Endometrium (tissue), 2 donors: ENCODE data around the gene STAT3.
"Not testable (repeated sequence)": the region's sequence is repeated elsewhere in the genome, so short reads cannot be mapped to it uniquely, and the experiment has no call there.

Source experiments
- FAIRE-seq: peaks from 2 replicates; lab custom pipeline; 2012; peaks lifted over from hg19 to GRCh38; lab: Jason Lieb, UNC
- donor health status: control.
- donor health status: control.

The STAT3 gene

GRCh38 chr17:42380935-42381334, 7.3 kb downstream of the STAT3 start:
- no peak for FAIRE-seq

GRCh38 chr17:42378959-42379594, 9.2 kb downstream of the STAT3 start:
- no peak for FAIRE-seq

- FAIRE-seq, result no peak
Observed at GRCh38 chr17:42378359-42378958, 9.8 kb downstream of the STAT3 start.

GRCh38 chr17:42373896-42374295, 14.3 kb downstream of the STAT3 start:
- FAIRE-seq, result no peak

- no peak for FAIRE-seq
Observed at GRCh38 chr17:42372142-42372541, 16.1 kb downstream of the STAT3 start.

- FAIRE-seq, result not testable (repeated sequence)
Observed at GRCh38 chr17:42368797-42369561, 19.3 kb downstream of the STAT3 start.

DNA sequence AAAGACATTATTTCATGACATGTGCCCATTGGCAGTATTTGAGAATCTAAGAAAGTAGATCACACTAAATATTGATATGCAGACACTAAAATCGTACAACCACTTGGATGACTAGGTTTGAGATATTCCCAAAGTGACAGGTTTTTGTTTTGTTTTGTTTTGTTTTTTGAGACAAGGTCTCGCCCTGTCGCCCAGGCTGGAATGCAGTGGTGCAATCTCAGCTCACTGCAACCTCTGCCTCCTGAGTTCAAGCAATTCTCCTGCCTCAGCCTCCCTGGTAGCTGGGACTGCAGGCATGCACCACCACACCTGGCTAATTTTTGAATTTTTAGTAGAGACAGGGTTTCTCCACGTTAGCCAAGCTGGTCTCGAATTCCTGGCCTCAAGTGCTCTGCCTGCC, 19.9 kb downstream of the STAT3 start:
- FAIRE-seq, result not testable (repeated sequence)

- not testable (repeated sequence) for FAIRE-seq
Observed at GRCh38 chr17:42366176-42367023, 21.8 kb downstream of the STAT3 start.

- FAIRE-seq, result no peak
Observed at GRCh38 chr17:42365136-42365535, 23.1 kb downstream of the STAT3 start.

DNA sequence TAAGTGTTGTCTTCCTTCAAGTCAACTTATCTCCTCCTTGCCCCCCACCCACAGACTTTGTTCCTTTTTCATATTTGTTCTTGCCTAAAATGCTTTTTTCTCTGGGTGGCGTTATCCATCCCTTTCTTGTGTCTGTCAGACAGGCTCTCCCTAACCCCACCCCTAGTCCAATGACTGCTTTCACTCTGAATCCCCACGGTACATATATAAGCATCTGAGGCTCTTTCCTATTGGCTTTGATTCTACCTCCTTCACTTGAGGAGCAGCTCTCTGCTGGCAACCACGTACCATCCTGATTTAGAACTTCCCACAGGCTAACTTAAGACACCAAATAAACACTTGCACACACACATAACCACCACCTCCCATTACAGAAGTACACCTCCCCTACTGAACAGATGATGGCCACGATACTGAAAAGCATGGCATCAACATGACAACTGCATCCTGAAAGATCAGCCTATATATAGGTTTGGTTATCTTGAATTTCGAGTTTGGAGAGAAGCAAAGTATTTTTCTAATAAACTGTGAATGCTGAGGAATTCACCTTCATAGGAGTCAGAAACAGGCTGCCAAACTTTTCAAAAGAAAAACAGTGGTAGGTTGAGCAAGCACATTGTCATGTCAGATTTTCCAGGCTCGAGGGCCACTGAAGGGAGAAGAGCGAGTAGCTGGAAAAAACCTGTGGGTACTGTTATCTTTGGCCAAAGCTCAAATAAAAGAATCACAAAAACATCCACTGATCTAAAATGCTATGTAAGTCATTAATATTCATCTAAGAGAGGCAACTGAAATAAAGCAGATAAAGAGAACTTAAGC, 24.3 kb downstream of the STAT3 start:
- FAIRE-seq, result no peak

- FAIRE-seq, result no peak
Observed at GRCh38 chr17:42363231-42363630, 25.0 kb downstream of the STAT3 start.

GRCh38 chr17:42362245-42362961, 25.8 kb downstream of the STAT3 start:
- FAIRE-seq, result no peak

DNA sequence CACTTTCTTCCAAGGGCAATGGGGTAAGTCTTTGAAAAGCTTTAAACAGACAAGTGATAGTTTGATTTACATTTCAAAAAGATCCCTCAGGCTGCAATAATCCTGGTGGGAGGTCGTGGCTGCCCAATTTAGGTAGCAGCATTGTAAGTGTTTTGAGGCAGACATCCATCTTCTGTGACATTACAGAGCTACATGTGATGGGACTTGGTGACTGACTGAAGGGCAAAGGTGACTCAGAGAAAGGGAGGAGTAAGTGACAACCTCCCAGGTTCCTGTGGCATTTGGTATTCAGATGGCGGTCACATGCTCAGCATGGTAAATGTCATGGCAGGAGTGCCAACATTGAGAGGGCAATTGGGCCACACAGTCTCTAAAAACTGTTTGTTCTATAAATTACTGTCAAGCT, 26.5 kb downstream of the STAT3 start:
- FAIRE-seq, result no peak

DNA sequence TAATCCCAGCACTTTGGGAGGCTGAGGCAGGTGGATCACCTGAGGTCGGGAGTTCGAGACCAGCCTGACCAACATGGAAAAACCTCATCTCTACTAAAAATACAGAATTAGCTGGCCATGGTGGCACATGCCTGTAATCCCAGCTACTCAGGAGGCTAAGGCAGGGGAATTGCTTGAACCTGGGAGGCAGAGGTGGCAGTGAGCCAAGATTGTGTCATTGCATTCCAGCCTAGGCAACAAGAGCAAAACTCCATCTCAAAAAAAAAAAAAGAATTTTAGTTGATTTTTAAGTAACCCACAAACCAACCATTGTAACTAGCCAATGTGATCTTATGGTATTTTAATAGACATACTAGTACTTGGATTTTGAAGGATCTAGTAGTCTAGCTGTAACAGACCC, 27.9 kb downstream of the STAT3 start:
- FAIRE-seq, result not testable (repeated sequence)

DNA sequence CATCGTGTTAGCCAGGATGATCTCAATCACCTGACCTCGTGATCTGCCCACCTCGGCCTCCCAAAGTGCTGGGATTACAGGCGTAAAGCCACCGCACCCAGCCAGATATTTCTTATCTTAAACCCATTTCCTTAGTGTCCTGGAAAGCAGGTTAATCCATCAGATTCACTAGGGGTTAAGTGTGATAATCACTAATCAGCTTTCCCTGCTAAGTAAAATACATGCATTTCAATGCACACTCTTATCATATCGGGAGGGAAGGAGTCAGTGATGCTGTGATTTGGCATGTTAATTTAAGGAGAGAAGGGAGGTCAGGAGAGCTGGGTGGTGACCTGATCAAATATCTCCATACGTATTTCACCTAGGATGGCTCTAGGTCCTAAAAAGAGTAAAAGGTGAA, 29.1 kb downstream of the STAT3 start:
- no peak for FAIRE-seq

GRCh38 chr17:42358434-42358833, 29.8 kb downstream of the STAT3 start:
- FAIRE-seq, result no peak

- no peak for FAIRE-seq
Observed at GRCh38 chr17:42354956-42355843, 33.0 kb downstream of the STAT3 start.

- FAIRE-seq, result no peak
Observed at GRCh38 chr17:42348104-42348503, 40.1 kb downstream of the STAT3 start.

- FAIRE-seq, result no peak
Observed at GRCh38 chr17:42347606-42348005, 40.6 kb downstream of the STAT3 start.

DNA sequence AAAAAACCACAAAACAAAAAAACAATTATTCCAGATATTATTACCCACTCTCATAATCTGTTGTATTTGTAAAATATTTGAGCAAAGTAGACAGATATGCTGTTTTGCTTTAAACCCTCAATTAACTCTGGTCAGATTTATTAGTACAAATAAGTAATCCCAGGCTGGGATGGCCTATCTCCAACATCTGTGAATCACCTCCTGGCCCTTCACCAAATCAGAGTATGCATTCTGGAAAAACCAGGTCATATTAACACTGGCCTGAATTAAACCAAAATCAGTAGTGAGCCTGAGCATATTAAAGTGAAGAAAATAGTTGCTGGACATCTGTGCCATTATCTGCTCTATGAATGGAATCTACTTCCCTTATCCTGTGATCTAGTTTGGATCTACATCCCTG, 41.0 kb downstream of the STAT3 start:
- peak; percentile 86 for FAIRE-seq
